Activated CD8-positive, alpha-beta memory T cell treated with anti-CD3 and anti-CD28 coated beads, Interleukin-2, amount 50 U/mL, for 48 hours (primary cell): ENCODE results near the gene ANKRD23.

Experiments
- DNase-seq: peaks from one replicate; pipeline ENCODE4 v3.0.0-alpha.2; 2020

ANKRD23 gene

DNA sequence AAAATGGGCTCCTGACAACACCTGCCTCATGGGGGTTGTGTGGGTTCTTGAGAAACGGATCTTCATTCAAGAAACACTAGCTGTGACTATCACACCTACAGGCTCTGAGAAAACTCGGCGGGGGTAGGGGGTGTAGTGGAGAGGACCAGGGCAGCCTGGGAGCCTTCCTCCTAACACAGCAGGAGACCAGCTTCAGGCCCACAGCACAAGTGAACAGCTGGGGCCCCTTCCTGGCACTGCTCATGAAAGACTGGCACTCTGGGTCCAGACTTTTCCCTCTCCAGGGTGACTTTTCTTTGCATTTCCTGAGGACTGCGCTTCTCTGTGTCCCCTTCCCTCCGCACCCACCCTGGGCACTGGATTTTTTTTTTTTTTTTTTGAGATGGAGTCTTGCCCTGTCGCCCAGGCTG lies 33.2 kb upstream of the ANKRD23 start:
- DNase-seq: no peak

DNA sequence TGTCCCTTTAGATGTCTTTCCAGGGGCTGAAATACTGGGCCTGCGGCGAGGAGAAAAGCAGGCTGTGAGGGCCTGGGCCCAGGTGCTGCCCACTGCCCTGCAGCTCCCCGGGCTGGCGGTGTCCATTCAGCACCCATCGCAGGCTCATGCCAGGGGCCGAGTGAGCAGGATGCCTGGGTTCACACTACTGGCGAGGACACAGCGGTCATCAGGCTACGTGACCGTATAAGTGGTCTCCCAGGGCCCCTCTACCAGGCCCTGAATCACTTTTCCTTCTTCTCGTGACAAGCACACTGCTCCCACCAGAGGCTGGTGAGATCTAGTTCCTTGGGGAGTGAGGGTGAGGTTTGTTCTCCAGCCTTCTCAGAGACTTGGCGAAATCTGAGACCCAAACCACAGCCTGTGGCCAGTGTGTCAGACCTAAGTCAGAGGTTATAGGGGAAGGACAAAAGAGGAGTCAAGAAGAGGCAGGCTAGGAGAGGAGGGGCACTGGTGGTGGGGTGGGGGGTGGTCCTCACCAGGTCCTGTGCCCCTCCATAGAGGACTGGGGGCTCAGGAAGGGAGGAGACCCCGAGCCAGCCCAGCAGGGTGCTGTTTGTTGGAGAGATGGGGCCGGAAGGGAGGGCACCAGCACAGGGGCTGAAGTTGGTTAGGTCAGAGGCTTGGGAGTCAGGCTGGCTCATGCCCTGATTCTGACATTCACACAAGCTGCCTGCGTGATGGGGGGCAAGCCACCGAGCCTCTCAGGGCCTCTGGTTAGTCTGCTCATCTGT lies 32.6 kb upstream of the ANKRD23 start:
- DNase-seq: no peak

DNA sequence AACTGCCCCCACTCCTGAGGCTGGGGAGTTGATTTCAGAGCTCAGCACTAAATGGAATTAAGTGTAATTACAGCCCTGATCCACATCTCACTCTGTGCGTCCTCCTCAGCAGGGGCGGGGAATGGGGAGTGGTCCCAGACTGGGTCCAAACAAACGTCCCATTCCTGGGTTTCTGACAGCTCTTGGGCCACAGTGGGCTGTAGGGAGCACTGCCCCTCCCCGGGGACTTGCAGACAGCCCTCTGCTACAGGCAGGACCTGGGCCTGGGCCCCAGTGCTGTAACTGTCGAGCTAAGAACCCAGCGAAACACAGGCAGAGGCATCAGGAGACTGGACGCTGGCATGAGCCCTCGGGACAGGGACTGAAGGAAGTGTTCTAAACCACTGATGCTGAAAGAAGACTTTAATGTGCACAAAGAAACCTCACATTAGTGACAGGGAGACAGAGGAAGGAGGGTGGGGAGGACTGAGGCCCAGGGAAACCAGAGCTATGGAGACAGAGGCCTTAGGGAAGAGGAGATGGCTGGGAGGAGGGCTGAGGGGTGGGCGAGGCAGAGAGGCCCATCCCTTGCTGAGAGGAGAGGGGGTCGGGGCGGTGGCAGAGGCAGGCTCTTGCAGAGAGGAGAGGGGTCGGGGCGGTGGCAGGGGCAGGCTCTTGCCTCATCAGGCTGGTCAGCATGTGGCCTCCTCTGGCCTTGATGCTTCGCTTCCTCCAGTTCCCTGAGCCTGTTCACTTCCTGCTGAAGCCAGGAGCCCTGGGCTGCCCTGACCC lies 31.9 kb upstream of the ANKRD23 start:
- DNase-seq: no peak

DNA sequence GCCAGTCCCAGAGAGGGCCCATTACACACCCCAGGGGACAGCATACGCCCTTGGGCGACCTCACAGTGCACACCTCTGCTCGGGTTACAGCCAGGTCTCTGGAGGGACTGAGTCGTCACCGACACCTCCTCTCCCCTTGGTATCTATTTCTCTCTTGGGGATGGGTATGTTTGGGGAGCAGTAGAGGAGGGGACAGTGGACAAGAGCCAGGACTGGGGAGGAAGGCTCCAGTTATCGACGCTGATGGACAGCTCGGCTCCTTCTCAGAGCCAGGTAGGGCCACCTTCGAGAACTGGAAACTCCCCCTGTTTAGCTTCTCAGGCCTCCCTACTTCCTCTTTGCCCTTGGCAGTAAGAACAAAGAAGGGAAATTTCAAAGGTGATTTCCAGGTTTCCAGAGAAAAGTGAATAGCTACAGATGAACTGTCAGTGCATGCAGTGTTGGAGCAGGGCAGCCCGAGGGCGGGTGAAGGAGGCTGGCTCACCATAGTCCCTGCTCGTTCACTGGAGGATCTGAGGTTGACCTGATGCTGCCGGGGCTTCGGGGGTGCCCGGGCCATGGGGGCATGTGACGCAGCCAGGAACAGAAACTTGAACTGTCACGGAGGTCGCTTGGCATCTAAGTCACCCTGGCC lies 30.5 kb upstream of the ANKRD23 start:
- no peak for DNase-seq

DNA sequence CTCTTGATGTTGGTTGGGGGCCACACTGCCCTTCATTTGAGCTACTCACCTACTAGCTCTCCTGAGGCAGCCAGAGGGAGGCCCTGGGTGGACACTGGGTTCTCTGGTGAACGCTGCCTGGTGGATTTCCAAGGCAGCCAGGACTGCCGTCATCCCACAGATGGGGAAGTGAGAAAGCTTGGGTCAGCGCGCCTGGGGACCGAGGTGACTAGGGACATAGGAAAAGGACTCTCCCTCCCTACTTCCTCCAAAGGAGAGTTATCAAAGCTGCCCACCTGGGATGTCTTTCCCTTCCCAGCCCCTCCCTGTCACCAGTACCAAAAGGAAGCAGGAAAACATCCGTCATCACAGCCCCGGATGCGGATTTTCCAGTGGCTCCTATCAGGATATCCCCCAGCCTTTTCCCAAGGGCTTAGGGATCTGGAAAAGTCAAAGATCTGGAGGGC lies 29.9 kb upstream of the ANKRD23 start:
- DNase-seq: no peak

DNA sequence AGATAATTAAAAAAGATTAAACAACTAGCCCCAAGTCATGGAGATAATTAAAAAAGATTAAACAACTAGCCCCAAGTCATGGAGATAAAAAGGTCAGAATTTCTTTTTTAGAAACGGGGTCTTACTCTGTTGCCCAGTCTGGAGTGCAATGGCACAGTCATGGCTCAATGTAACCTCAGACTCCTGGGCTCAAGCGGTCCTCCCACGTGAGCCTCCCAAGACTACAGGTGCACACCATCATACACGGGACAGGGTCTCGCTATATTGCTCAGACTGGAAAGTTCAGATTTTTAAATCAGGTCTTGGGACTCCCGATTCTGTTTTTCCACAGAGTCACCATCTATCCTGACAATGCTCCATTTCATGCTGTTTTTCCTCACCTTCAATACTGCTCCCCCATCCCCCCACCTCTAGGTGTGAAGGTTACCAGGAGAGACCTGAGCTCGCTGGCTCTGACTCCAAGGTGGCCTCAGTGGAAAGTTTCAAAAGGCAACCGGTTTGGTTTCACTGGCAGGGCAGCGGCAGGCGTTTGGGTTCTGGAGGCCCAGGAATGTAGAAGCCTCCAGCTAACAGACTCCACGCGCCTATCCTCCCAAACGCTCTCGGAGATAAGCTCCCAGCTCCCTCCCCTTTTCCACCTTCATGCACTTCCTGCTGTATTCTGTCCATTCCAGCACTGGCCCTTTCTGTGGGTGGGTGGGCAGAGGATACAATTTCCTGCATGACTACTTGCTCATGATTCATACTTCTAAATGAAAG lies 28.9 kb upstream of the ANKRD23 start:
- no peak for DNase-seq

DNA sequence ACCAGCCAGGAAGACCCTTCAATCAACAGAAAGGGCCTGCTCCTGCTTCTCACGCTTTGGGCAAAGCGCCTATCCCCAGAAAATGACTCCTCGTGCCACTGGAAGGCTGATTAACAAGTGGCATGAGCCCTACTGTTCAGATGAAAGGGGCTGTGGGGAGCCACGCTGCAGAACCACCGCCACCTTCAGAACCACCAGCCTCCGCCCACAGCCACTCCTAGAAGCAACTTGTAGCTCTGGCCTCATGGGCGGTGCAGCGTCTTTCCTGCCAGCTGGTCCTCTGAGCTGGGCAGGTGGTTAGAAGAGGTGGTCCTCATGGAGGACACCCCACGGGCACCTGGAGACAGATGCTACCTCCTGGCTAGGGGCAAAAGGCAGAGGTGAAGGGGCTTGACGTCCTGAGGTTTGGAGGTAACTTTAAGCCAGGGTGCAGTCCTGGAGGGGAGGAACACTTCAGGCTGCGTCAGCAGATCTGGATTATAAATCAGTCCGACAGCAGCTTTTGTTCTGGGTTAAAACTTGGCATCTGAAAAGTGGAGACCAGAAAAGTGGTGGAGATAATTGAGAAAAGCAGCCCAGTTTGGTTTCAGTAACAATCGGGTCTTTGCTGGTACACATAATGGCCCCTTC lies 26.9 kb upstream of the ANKRD23 start:
- peak; percentile 70 for DNase-seq

DNA sequence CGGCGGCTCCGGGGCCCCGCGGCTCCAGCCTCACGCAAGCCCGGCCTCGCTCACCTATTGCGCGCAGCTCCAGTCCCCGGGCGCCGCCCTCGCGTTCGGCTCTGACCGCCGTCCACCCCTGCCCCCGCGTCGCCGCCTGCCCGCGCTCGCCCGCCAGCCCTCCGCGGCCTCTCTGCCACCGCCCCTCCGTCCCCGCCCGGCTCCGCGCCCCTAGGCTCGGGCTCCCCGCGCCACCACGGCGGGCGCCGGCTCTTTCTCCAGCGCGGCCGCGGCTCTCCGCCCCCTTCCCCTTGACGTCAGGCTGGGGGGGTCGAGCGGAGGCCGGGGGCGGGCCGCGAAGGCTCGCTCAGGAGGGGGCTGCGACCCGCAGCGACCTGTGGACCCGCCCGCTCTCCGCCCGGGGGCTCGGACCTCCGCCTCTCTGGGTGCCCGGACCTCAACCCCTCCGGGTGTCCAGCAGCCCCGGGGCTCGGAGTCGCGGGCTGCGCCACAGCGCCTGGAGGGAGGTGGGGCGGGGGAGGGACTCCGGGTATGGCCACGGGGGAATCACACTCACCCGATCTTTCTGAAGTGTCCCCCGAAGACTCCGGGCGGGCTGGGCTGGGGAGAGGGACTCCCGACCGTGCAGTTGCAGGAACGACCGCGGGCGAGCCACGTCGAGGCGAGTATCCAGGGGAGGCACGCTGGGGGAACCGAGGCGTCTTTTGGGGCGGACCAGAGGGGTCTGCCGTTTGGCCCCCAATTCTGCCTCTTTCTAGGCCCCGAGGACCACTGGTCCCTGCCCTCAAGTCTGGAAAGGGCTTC lies 26.2 kb upstream of the ANKRD23 start, which contains the start of gene SEMA4C:
TSS of gene SEMA4C (minus strand) at position 259 of the 804 bp plus-strand sequence. CDS start 2,194 bp downstream, outside the sequence.
- peak; percentile 75 for DNase-seq

DNA sequence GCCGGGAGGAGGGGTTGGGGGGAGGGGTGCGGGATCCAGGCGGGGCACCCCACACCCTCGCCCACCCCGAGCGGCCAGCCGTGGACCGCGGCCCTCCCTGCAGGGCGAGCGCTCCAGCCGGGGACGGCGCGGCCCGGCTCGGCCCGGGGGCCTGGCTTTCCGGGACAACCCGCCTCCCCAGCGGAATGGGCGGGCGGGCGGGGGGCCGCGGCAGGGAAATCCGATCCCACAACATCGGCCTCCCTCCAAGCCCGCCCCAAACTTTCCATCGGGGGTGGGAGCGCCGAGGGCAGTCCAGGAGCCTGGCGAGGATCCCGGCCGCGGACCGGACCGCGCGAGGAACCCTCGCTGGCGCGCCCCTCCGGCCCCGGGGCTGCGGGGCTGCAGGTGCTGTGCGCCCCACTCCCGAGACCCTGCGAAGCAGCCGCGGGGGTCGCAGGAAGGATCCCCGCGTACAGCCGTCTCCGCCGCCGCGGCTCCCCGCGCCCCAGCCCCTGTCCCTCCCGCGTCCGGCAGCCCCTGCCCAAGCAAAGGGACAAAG lies 25.5 kb upstream of the ANKRD23 start:
- DNase-seq: no peak

DNA sequence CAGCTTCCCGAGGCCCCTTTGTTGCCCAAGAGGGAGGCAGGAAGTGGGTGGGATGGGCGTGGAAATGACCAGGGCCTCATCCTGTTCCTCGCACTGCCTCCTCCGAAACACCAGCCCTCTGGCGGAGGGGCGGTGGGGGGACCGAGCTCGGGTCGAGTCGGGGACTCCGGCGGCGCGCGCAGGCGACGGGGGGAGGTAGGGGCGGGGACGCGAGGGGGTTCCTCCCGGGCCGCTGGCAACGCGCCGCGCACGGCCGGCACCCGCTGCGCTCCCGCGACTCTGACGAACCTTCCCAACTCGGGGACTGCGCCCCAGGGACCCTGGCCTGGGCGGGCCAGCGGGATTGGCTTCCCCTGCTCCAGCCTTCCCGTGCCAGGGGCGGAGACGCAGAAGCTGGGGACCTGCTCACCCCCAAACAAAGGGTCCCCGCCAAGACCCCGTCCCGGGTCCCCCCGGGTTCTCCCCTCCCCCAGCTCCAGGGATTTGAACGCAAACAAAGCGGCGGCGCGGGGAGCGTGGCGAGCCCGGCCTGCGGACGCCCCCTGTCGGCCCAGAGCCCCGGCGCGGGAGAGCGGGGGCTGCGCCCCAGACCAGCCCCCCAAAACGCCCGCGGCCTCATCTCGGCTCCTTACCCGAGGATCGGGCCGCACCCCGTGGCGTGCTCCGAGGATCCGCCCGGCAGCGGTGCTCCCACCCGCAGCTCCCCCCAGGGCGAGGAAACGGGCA lies 24.9 kb upstream of the ANKRD23 start:
- peak; percentile 82 for DNase-seq

DNA sequence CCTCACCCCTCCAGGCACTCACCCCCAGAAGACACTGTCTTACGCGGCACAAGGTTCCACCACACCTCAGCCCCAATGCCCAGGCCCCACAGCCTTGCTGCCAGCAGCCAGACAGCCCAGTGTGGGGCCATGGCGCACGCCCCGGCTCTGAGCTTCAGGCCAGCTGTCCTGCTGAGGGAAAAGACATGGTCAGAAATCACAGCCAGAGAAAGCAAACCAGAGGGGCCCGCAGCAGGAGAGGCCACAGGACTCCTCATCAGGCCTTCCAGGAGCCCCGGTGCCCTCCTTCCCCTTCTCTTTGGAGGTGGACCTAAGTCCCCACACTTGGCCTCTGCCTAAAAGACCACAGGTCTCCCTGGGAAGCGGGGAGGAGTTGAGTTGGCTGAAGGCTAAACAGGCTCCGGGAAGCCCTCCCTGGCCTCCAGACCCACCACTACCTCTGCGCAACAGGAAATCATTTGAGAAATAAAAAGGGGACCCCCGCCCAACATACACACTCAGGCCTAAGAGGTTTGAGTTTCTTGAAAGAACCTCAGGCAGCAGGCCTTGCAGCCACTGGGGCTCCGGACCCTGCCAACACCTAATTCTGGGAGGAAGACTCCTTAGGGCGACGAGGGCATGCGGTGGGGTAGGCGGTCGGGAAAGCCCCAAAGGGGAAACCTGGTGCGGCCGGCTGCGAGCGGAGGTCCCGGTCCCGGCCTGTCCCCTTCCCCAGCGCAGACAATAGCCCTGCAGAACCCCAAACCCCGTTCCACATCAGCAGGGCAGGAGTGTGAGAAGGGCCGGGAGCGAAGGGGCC lies 24.1 kb upstream of the ANKRD23 start:
- no peak for DNase-seq

DNA sequence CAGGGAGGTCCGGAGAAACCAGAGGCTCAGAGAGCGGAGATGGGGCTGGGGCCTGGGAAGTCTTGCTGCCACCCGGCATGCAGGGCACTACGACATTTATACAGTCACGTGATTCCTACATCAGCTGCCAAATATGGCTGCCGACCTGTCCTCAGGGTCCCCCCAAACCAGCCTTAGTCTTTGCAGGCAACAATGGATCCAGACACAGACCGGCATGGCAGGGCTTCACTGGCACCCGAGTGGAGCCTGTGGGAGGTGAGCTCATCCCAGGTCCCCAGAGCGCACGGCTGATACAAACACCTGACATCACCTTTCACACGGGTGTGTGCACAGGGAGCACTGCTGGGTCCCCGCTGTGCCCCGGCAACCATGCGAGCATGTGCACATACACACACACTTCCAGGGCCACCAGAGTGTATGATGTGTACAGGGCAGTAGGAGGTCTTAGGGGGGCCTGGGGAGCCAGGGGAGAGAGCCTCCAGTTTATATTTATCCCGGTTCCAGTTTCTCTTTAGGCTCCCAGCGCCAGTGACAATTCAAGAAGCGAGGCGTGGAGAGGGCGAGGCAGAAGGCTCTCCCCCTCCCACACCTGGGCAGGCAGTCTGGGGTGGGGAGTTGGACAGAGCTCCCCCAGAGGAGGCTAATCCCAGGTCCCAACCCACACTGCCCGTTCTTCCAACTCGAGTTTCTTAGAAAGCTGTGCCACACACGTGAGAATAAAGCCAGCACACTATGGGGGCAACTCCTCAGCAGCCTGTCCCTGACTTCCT lies 23.4 kb upstream of the ANKRD23 start:
- no peak for DNase-seq

DNA sequence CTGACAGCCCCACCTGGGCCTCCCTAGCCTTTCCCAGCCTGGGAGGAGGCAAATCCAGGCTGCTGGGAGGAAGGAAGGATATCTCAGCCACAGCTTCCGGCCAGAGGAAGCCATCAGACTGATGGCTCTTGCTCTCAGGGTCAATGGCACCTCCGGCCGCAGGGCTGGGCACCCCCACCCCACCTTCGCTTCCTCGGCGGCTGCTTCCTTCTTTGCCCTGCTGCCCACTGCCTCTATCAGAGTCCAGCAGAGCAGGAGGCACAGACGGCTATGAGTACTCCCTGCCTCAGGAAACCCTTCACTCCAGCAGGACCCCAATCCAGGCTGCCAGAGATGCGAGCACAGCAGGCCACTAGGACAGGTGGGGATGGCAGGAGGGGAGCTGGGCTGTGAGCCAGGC lies 22.8 kb upstream of the ANKRD23 start:
- no peak for DNase-seq

DNA sequence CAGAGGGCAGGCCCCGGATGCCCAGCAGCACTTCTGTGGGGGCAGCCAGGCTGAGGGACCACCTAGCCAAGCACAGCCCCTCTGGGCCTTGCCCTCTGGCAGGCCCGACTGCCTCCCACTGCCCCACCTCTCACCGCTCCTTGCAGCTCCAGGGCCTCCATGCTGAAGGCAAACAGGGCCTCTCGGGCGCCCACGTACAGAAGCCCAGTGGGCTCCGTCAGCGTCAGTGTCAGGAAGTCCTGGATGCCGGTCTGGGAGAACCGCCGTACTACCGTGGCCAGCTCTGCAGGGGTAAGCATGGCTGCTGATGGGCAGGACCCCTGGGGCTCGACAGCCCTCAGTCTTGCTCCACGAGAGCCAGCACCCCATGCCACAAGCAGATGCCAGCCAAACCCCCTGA lies 22.3 kb upstream of the ANKRD23 start:
- DNase-seq: no peak

DNA sequence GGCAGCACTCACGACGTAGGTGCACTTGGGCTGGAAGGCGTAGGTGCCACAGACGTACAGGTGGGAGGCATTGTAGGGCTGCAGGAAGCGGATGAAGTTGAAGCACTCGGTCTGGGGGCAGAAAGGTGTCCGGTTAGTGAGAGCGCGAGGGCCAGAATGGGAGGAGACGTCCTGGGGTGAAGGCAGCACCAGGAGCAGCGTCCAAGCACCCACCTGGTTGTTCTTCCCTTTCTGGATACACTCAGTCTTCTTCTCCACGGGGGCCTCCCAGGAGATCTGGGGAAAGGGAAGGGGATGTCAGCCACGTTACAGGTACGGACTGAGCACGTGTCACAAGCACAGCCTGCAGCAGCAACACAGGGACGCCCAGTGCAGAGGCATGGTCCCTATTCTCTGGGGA lies 21.8 kb upstream of the ANKRD23 start:
- DNase-seq: no peak

DNA sequence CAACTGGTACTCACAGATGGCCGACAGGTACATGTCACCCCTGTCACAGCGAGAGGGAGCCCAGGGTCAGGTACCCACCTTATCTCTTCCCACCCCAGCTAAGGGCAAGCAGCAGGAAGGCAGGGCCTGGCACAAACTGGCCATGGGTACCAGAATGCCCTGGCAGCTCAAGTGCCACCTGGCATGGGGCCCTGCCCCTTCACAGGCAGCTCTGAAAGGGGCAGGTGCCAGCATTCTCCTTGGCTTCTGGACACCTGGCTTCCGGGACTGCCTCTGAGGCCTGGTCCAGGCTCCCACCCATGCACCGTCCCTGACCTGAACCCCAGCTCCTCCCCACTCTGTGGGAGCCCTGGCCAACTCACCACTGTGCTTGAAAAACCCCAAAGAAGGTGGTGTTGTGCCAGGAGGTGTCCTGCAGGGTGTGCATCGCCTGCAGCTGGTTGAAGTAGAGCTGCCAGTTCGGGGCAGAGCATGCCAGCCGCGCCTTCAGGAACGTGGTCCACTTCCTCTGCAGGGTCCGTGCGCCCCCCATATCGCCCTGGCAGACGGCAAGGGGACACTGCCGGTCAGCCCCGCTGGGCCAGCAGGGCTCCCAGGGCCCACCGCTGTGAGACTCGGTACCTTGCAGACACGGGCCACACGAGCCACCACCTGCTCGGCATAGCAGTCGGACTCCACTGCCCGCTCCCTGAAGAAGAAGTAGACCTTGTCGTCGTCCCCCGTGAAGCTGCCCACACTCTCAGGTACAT lies 20.7 kb upstream of the ANKRD23 start:
- no peak for DNase-seq

DNA sequence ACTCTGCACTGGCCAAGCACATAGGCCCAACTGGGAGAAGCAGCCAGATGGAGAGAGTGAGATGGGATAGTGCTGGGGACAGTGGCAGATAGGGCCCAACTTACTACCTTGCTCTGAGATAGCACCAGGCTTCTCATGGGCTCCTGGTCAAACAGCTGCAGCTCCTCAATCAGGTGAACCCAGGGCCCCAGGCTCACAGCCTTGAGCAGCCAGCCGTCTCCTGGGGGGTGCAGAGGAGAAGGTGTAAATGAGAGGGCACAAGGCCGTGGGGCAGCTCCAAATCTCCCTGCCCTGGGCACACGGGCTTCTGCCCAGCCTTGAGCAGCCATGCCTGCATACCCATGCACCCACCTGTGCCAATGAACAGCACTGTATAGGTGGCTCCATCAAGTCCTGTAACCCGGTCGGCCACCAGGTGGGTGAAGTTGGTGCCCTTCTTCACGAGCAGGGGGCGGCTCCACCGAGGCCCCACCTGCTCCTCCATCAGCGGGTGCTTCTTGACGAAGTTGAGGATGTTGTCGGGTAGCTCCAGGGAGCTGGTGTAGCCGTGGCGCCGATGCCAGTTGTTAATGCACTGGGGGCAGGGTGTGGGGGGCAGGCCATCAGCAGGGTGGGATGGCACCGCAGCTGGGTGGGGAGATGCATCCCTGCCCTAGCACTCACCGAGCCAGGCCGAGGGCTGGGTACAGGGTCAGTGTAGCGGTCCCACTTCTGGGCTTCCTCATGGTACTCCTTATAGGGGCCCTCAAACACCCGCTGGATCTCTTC lies 19.9 kb upstream of the ANKRD23 start:
- DNase-seq: no peak
